GM20431 (cell line): ENCODE results near the gene PLCB2.

Experiments
- in situ Hi-C: fragments of 300-500 bp; cut with MseI, MboI; formaldehyde crosslinking; loops from one replicate; pipeline ENCODE4 v1.15.0; 2020; ENCODE audit warnings: low sequenced_read_pairs; ENCODE audit not compliant: unreplicated experiment

The PLCB2 gene

GRCh38 chr15:40307421-40308211, at the start of gene PLCB2:
PLCB2 (minus strand) TSS chr15:40307935; CDS start chr15:40307672, 263 bp downstream.
- in situ Hi-C loops: no loop called here

- in situ Hi-C loops: no loop called here
Measured at GRCh38 chr15:40357246-40357645, 49.5 kb upstream of the PLCB2 start.

GRCh38 chr15:40355976-40356585, 48.3 kb upstream of the PLCB2 start:
- in situ Hi-C loops: no loop called here

DNA sequence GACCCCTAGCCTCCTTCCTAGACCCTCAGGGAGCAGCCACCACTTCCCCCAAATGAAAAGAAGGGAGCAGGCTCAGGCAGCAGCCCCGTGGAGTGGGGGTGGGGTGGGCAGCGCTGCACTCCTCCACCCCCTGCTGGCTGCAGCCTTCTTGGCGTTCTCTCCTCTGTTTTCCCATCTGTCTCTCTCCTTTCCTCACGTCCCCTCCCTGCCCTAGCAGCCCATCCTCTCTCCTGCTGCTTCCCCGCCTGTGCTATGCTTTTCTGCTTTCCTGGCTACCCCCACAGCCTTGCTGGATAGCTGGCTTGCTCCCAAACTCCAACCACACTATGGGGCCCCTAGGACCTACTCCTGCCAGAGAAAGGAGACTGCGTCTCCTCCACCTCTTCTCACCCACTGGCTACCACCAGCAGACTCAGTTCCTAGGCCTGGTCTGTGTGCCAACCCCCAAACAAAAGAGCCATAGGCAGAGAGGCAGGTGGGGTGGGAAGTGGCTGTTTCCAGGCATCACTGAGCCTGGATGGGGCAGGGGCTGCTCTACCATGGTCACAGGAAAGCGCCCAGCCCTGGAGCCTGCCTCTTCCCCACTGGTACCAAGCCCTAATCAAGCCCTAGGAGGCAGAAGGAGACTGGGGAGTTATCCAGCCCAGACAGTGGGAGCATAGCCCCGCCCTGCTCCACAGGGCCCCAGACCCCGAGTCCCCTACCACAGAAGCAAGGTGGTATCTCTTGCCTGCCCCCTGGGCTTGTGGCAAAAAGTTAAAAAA, 46.9 kb upstream of the PLCB2 start:
- in situ Hi-C loops: no loop called here

DNA sequence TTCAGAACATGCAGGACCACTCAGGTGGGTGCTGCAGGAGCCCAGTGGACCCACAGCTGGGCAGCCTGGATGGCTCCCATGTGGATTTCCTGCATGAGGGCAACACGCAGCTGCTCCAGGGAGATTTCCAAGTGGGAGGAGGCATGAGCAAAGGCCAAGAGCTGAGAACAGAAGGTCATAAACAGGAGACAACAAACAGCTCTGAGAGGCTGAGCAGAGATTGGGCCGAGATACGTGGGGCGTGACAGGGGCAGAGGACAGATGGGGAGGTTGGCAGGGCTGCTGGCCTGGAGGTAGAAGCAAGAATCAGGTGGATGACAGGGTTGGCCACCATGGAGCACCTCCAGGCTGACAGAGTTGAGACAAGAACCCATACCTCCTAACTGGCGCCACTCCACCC, 46.0 kb upstream of the PLCB2 start:
- in situ Hi-C loops: no loop called here

DNA sequence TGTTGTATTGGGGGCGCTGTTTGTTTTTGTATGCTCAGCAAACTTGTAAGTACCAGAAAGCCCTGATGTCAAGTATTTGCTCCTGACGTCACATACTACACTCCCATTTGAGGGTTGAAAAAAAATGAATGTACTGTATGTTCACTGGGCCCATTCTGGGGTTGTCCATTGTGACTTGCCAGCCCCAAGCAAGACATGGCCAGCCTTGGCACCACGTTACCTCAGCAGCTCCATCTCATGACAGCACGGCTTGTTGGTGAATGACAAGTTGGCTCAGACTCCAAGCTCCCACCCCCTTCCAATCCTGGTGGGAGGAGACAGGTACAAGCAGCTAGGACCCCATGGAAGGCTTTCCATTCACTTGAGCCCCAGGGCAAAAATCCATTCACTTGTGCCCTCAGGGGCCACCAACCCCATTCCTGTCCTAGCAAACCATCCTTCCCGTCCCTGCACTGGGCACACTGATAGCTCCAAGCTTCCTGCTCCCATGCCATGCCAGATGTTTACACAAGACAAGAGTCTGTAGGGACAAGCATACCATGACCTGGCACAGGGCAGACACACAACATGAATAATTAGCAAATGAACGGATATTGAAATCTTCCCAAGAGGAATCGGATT, 44.7 kb upstream of the PLCB2 start:
- in situ Hi-C loops: no loop called here

DNA sequence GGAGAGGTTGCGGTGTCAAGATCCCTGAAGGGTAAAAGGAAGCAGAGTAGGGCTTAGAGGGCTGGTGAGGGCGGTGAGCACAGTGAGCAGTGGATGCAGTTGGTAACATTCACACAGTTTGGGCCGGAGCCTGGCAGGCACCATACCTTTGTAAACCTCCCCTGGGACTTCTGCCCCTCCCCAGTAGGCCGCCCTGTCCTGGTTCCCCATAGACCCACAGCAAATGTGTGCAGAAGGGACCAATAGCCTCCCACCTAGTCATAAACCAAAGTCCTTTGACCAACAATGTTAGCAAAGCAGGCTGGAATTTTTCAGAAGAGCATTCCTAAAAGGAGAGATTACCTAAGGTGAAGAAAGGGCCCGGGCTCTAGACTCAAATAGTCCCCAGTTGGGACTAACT, 41.4 kb upstream of the PLCB2 start:
- in situ Hi-C loops: loop anchor here (10.0 kb wide), 1 partner anchor 76 kb away; no protein-coding TSS in a partner anchor

GRCh38 chr15:40348474-40348870, 40.7 kb upstream of the PLCB2 start:
- in situ Hi-C loops: loop anchor here (10.0 kb wide), 1 partner anchor 76 kb away; no protein-coding TSS in a partner anchor

GRCh38 chr15:40347559-40348473, 40.1 kb upstream of the PLCB2 start:
- in situ Hi-C loops: loop anchor here (10.0 kb wide), 1 partner anchor 77 kb away; no protein-coding TSS in a partner anchor

GRCh38 chr15:40346579-40347558, 39.1 kb upstream of the PLCB2 start:
- in situ Hi-C loops: loop anchor here (10.0 kb wide), 1 partner anchor 78 kb away; no protein-coding TSS in a partner anchor

DNA sequence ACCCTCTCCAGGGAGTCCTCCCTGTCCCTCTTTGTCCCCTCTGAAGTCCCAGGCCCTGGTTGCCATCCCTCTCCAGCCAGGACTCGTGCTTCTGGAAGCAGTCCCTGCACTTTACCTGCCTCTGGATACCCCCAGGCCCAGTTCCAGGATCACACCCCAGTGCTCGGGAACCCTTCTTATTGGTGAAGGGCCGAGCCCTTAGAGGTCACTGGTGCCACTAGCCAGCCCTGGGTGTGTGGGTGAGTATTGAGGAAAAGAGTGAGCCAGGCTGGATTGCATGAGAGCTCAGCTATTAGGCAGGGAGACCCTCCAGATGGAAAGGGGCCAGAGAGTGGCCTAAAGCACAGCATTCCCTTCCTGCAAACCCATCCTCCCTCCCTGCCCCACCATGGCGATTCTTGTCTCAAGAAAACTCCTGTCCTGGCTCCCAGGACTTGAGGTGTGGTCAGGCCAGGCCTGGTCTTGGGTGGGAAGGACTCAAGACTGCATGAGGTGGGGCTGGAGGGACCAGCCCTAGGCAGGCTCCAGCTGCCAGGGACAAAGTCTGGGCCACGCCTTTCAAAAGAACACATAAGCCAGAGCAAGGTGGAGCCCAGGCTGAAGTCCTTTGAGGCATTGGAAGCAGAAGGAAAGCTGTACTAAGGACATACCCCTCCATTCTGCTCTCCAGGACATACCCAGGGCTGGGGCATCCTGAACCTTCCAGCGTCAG, 38.3 kb upstream of the PLCB2 start:
- in situ Hi-C loops: loop anchor here (10.0 kb wide), 1 partner anchor 79 kb away; no protein-coding TSS in a partner anchor

DNA sequence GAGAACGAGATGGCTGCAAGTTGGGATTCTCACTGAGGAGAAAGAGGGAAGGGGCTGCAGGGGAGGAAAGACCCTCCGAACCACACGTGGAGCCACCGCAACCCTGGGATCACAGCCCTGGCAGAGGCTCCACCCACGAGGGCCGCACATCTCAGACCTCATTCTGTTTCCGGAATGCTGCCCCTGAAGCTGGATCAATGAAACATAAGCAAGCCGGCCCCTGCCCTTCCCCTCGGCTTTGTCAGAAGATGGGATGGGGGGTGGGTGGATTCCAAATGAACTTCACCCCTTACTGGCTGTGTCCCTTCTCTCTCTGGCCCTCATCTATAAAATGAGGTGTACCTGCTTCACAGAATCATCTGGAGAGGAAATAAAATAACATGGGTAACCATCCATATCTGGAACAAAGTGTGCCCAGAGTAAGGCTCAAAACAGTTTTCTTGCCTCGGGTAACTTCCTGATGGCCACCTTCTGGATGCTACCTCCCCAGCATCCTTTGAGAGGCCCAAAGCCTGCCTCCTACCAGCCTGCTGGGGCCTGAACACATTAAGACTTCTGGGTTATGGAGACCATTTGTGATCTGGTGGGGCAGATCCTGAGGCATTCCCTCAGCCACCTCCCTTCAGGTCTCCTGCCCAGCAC, 37.6 kb upstream of the PLCB2 start:
- in situ Hi-C loops: loop anchor here (10.0 kb wide), 1 partner anchor 79 kb away; no protein-coding TSS in a partner anchor

- in situ Hi-C loops: loop anchor here (10.0 kb wide), 1 partner anchor 80 kb away; no protein-coding TSS in a partner anchor
Measured at GRCh38 chr15:40344631-40345120, 36.9 kb upstream of the PLCB2 start.

DNA sequence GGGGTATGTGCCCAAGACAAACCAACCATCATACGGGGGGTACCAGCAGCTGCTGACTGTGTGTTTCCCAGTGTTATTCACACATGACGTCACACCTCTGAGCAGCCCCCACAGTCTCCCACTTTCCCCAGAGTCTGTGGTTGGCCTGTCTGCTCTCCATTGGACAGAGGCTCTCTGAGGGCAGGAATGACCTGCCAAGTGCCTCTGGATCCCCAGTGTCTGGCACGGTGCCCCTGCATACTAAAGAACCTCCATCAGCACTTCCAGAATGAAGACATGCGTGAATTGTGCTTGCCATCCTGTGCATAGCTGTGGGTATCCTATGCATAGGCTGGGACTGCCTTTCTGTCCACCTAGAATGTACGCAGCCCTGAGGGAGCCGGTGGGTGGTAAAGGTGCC, 36.5 kb upstream of the PLCB2 start:
- in situ Hi-C loops: loop anchor here (10.0 kb wide), 1 partner anchor 81 kb away; no protein-coding TSS in a partner anchor

- in situ Hi-C loops: loop anchor here (10.0 kb wide), 1 partner anchor 81 kb away; no protein-coding TSS in a partner anchor
Measured at GRCh38 chr15:40343512-40343911, 35.8 kb upstream of the PLCB2 start.
